ENCODE data around the gene HLA-DQA1.
A peak's percentile ranks its signal among the peaks of the same experiment; 100 is the strongest.
"Not testable (repeated sequence)": the region's sequence is repeated elsewhere in the genome, so short reads cannot be mapped to it uniquely, and the experiment has no call there.

The HLA-DQA1 gene

GRCh38 chr6:32637219-32637880 lies at the start of gene HLA-DQA1:
Gene HLA-DQA1, plus strand, starts transcription at chr6:32637406. Its CDS starts 53 bp downstream, at chr6:32637459.
- no peak for DNase-seq

GRCh38 chr6:32588156-32588555 lies 49.0 kb upstream of the HLA-DQA1 start:
- DNase-seq, result no peak

GRCh38 chr6:32589596-32590449 lies 47.4 kb upstream of the HLA-DQA1 start, which contains the start of gene HLA-DRB1:
Gene HLA-DRB1, minus strand, starts transcription at chr6:32589848. Its CDS starts 106 bp downstream, at chr6:32589742.
- peak; percentile 7 to 14 for DNase-seq

- DNase-seq, result not testable (repeated sequence)
Measured at GRCh38 chr6:32590713-32591112, 46.5 kb upstream of the HLA-DQA1 start.

- no peak for DNase-seq
Measured at GRCh38 chr6:32597024-32597423, 40.2 kb upstream of the HLA-DQA1 start.

- DNase-seq, result no peak
Measured at GRCh38 chr6:32602383-32602782, 34.8 kb upstream of the HLA-DQA1 start.

- no peak for DNase-seq
Measured at GRCh38 chr6:32603222-32603621, 34.0 kb upstream of the HLA-DQA1 start.

GRCh38 chr6:32603888-32604287 lies 33.3 kb upstream of the HLA-DQA1 start:
- DNase-seq, result no peak

GRCh38 chr6:32604434-32604877 lies 32.8 kb upstream of the HLA-DQA1 start:
- DNase-seq, result no peak

GRCh38 chr6:32607263-32607987 lies 29.8 kb upstream of the HLA-DQA1 start:
- DNase-seq, result no peak

GRCh38 chr6:32607988-32608298 lies 29.3 kb upstream of the HLA-DQA1 start:
- no peak for DNase-seq

- DNase-seq, result no peak
Measured at GRCh38 chr6:32608362-32608761, 28.8 kb upstream of the HLA-DQA1 start.

GRCh38 chr6:32609391-32609730 lies 27.8 kb upstream of the HLA-DQA1 start:
- no peak for DNase-seq

GRCh38 chr6:32609731-32610640 lies 27.2 kb upstream of the HLA-DQA1 start:
- peak; percentile 15 to 36 for DNase-seq

- no peak for DNase-seq
Measured at GRCh38 chr6:32610682-32611296, 26.4 kb upstream of the HLA-DQA1 start.

GRCh38 chr6:32613475-32613874 lies 23.7 kb upstream of the HLA-DQA1 start:
- DNase-seq, result no peak

GRCh38 chr6:32614366-32615081 lies 22.7 kb upstream of the HLA-DQA1 start:
- no peak for DNase-seq

GRCh38 chr6:32615885-32616532 lies 21.2 kb upstream of the HLA-DQA1 start:
- no peak for DNase-seq

GRCh38 chr6:32617751-32618150 lies 19.5 kb upstream of the HLA-DQA1 start:
- DNase-seq, result no peak

GRCh38 chr6:32621372-32621771 lies 15.8 kb upstream of the HLA-DQA1 start:
- no peak for DNase-seq
